ENCODE data around the gene TSR3.
A peak's percentile ranks its signal among the peaks of the same experiment; 100 is the strongest.
"Not testable (repeated sequence)": the region's sequence is repeated elsewhere in the genome, so short reads cannot be mapped to it uniquely, and the experiment has no call there.

Gene TSR3

GRCh38 chr16:1335996-1336395 lies 15.7 kb downstream of the TSR3 start:
- DNase-seq, result no peak

DNA sequence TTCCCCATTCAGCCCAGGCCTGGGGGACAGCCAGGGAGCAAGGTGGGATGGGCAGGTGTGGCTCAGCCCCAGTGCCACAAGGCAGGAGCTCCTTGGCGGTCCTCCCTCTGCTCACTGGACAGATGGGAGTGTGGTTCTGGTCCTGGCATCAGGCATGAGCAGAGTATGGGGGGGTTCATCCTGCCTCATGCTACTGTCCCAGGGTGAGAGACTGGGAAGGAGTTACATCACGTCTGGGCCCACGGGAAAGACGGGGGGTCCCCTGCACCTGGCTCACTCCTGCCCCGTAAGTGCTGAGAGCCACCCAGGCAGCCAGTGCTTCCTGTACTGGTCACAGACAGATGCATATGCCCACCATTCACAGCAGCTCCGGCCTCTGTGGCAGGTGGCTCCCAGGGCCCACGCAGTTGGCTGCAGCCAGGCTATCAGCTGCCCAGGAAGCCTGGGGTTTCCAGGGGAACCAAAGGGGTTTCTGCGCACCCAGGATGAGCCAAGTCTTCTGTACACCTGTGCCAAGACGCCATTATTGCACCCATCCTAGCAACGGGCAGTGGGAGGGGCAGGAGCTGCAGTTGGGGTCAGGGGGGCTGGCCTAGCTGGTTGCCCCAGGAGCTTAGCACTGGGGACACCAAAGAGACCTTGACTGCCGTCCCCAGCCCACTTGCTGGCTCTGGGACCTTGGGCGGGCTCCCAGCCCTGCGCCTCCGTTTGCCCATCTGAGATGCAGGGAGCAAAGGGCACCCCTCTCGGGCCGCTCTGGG lies 16.3 kb downstream of the TSR3 start:
- no peak for DNase-seq

DNA sequence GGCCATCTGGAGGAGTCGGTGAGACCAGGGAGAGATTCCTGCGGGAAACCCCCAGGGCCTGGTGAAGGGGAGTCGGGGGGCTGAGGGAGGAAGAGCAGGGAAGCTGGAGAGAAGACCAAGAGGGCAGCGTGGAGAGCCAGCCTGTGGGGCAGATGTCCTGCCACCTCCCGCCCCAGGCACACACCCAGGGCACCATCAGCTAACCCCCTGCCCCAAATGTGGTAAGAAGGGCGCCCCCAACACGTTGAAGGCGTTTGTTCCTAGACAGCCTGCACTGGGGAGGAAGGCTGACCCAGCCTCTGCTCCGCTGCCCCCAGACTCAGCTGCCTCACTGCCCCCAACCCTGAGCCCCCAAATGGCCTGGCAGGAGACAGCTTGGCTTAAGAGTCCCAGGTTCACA lies 16.9 kb downstream of the TSR3 start:
- no peak for DNase-seq

GRCh38 chr16:1333854-1334700 lies 17.6 kb downstream of the TSR3 start:
- DNase-seq, result no peak

DNA sequence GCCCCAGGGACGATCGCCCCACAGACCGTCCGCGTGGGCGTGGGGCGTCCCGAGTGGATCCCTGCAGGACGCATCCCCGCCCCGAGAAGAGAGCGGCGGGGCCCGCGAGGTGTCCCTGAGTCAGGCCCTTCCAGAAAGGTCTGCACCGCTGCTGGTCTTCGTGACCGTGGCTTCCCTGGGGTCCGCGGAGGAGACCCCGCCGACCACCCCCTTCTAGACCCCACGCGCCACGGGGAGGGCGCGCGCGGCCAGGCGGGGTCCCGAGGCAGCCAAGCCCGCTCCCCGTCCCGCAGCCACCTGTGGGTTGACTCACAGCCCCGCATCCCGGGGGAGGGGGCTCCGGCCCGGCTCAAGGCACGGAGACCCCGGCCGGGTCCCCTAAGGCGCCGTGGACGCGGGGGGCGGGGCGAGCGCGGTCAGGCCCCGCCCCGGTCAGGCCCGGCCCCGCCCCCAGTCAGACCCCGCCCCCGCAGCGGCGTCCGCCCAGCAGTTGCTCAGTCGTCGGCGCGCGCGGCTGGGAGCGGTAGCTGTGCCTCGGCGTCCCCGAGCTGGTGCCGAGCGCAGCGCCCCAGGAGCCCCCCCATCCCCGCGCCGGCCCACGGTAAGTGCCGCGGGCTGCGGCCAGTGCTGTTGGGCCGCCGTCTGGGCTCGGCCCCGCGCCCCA lies 18.4 kb downstream of the TSR3 start, which contains the start of gene BAIAP3:
Gene BAIAP3 (plus strand): TSS at position 497 of the 664 bp plus-strand sequence. CDS start 4,905 bp downstream, outside the sequence.
- DNase-seq, result peak; percentile 55

DNA sequence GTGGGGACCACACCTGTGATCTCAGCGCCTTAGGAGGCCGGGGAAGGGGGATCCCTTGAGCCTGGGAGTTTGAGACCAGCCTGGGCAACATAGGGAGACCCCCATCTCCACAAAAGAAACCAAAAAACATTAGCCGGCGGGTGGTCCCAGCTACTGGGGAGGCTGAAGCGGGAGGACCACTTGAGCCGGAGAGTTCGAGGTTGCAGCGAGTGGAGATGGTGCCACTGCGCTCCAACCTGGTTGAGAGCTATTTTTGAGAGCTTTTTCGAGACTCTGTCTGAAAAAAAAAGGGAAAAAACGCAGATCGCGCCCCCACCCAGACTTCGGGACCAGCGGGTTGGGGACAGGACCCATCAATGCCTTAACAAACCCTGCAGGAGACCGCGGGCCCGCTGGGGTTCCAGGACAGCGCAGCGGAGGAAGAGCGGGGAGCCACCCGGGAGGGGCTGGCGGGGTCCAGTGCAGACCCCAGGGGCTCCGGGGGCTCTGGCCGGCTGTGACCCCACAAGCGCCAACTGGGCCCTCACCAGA lies 19.0 kb downstream of the TSR3 start:
- no peak for DNase-seq

DNA sequence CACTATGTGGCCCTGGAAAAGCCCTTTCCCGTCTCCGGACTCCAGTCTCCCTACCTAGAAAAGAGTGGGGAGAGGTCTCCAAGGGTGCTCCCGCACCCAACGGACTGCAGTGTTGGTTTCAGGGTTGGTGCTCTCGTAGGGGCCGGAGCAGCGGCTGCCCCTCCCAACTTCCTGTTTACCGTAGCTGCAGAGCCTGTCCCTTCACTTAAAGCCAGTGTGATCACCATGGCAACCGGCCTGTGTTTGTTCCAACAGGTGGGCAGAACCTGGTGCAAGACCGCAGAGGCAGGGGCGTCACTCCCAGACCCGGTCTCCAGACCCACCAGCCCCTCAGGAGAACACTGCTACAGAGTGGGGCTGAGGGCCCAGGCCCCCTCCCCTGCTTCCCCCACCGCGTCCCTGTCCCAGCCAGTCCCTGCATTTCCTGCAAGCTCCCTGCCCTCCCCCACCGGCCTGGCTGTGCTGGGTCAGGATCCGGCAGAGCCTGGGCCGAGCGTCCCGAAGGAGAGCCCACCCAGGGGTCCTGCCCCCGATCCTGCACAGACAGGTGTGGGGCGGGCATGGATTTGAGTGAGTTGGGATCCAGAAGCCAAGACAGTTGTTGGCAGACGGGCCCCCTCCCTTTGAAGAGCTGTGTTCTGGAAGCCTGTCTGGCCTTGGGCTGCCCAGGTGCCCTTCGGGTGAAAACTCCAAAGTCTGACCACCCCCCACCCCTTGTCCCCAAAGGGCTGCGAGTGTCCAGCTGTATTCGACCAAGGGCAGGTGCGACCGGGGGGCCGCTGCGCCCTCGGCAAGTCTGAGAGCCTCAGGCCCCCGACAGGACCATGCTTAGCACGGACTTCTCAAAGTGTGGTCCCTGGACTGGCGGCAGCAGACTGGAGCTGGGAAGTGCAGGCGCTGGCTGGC lies 19.7 kb downstream of the TSR3 start:
- peak; percentile 92 for DNase-seq

DNA sequence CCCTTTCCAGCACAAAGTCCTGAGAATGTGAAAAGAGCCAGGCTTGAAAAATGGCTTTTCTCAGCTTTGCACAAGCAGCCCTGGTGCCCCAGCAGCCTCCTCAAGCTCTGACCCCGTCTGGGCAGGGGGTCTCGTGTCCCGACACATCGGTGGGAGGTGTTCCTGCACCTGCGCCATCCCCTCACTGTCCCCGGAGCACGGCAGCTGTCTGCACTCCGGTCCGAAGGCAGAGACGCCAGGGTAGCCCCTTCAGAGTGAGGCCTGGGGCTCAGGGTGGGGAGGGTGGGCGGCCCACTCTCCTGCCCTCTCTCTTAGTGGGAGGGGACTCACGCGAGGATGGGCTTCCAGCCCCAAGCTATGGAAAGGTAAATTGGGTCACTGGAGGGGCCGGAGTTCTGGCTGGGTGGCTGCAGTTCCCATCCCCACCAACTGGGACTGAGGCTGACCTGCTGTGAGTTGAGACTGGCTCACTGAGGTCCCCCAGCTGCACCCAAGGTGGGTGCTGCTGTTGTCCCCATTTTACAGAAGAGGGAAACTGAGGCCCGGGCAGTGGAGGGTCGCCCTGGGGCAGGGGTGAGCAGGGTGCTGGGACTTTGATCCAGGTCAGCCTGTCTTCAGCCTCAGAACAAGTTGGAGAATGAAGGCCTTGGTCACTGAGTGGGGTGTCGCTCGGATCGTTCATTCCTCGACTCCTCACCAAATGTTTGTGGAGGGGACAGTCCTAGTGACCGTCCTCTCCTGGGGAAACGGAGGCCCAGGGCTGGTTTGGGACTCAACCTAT lies 20.6 kb downstream of the TSR3 start:
- DNase-seq, result no peak

GRCh38 chr16:1330260-1330914 lies 21.3 kb downstream of the TSR3 start:
- DNase-seq, result no peak

- not testable (repeated sequence) for DNase-seq
These were observed 22.7 kb downstream of the TSR3 start for GRCh38 chr16:1328961-1329360.

DNA sequence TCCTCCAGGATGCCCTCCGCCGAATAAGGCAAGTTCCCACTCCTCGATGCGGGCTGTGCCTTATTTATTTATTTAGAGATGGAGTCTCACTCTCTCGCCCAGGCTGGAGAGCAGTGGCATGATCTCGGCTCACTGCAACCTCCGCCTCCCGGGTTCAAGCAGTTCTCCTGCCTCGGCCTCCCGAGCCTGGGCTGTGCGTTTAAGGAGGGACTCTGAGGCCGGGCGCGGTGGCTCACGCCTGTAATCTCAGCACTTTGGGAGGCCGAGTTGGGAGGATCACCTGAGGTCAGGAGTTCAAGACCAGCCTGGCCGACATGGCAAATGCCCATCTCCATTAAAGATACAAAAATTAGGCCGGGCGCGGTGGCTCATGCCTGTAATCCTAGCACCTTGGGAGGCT lies 23.5 kb downstream of the TSR3 start:
- DNase-seq, result not testable (repeated sequence)

- no peak for DNase-seq
These were observed 24.1 kb downstream of the TSR3 start for GRCh38 chr16:1327619-1327947.

- no peak for DNase-seq
These were observed 24.6 kb downstream of the TSR3 start for GRCh38 chr16:1326946-1327618.

DNA sequence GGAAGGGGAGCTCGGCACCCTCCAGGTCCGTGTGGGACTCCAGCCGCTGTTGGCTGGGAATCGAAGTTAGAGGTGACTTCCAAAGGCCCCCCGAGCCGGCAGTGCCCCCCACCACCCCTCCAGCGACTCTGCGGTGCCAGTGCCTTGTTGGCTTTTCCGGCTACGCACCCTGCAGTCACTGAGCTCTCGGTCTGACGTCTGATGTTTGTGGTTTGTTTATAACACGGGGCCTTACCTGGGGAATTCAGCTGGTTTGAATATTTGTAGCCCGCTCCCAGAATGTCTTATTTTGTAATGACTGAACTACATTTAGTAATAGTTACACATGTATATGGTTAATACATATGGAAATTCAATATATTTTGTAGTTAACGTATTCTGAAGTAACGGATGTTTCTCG lies 25.3 kb downstream of the TSR3 start:
- no peak for DNase-seq

- DNase-seq, result no peak
These were observed 25.9 kb downstream of the TSR3 start for GRCh38 chr16:1325673-1326371.

DNA sequence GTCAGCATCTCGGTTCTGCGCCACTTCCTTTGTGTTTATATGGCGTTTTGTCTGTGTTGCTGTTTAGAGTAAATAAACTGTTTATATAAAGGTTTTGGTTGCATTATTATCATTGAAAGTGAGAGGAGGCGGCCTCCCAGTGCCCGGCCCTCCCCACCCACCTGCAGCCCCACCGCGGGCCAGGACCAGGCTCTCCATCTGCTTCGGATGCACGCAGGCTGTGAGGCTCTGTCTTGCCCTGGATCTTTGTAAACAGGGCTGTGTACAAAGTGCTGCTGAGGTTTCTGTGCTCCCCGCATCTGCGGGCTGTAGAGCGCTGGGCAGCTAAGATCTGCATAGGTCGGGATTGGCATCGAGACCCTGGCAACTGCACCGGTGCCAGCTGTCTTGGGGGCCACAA lies 26.4 kb downstream of the TSR3 start:
- no peak for DNase-seq

GRCh38 chr16:1324286-1324826 lies 27.3 kb downstream of the TSR3 start:
- no peak for DNase-seq

DNA sequence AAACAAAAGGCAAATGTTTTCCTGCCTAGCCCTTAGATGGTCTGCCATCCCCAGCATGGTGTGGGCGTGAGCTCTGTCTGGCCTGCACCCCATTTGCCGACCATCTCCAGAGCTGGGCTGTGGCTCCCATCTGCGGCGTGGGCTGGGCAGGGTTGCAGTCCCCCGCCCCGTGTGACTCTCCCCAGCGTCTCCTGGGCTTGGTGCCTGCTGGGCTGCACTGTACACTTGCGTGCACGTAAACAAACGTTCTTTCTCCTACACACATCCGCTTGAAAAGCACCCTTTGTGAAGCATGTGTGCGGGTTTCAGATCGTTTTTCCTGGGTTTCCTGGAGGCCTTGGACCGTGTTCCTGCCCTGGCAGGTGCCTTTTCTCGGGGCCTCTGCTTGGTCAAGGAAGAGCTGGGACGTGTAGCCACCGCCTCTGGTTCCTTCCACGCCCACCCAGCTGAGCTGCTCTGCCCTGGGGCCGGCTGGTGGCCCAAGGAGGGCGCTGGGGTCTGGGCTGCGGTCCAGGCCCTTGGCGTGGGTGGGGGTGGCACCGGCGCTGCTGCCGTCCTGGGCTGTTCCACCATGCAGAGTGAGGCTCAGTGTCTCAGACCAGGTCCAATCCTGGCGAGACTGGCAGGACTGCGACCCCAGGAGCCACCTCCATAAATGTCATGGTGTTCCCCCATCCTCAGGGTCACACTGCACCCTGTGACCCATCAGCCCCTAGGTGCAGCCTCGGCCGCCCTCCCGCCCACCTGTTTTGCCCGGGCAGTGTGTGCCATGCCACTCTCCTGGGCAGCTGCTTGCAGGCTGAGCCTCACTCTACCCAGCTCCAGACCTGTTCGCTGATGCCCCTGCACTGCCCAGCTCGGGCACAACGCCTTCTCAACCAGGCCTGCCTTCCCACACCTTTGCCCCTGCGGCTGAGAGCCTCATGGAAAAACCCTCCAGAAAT lies 28.1 kb downstream of the TSR3 start:
- DNase-seq, result no peak

Measured in CD4-positive, alpha-beta T cell treated with Interleukin-15 for 1 hour (primary cell).